GM19240 (cell line): ENCODE measurements around the gene PKMYT1.
"Not testable (repeated sequence)": the region's sequence is repeated elsewhere in the genome, so short reads cannot be mapped to it uniquely, and the experiment has no call there.

Source experiments
- DNase-seq: peaks from one replicate; pipeline ENCODE4 v3.0.0; 2011; ENCODE audit warnings: low spot score; ENCODE audit not compliant: insufficient read length

PKMYT1 gene

GRCh38 chr16:2936436-2937011 is 43.7 kb downstream of the PKMYT1 start:
- no peak for DNase-seq

- DNase-seq = no peak
Observed at GRCh38 chr16:2934450-2934849, 45.8 kb downstream of the PKMYT1 start.

GRCh38 chr16:2933701-2934100 is 46.5 kb downstream of the PKMYT1 start:
- no peak for DNase-seq

GRCh38 chr16:2933136-2933535 is 47.1 kb downstream of the PKMYT1 start:
- DNase-seq = no peak

- not testable (repeated sequence) for DNase-seq
Observed at GRCh38 chr16:2931231-2931914, 48.9 kb downstream of the PKMYT1 start.

GRCh38 chr16:2930236-2930635 is 50.0 kb downstream of the PKMYT1 start:
- DNase-seq = no peak

- no peak for DNase-seq
Observed at GRCh38 chr16:2929693-2930092, 50.6 kb downstream of the PKMYT1 start.

- DNase-seq = no peak
Observed at GRCh38 chr16:2928796-2929195, 51.5 kb downstream of the PKMYT1 start.

GRCh38 chr16:2928151-2928550 is 52.1 kb downstream of the PKMYT1 start:
- not testable (repeated sequence) for DNase-seq

GRCh38 chr16:2927010-2927646 is 53.1 kb downstream of the PKMYT1 start:
- peak; percentile 75 for DNase-seq

- no peak for DNase-seq
Observed at GRCh38 chr16:2926650-2926999, 53.6 kb downstream of the PKMYT1 start.

GRCh38 chr16:2925951-2926649 is 54.1 kb downstream of the PKMYT1 start:
- no peak for DNase-seq

GRCh38 chr16:2924901-2925755 is 55.1 kb downstream of the PKMYT1 start:
- DNase-seq = no peak

GRCh38 chr16:2923481-2923880 is 56.8 kb downstream of the PKMYT1 start:
- DNase-seq = no peak
